Left renal cortex interstitium (tissue), 4 donors: Measurements from ENCODE around the gene CNOT6. TPM values are rescaled to one million over a fixed set of nuclear protein-coding genes. Genes with fewer than 3 reads are reported as not detected.
"Not testable (repeated sequence)": the region's sequence is repeated elsewhere in the genome, so short reads cannot be mapped to it uniquely, and the experiment has no call there.

ENCODE experiments used
- DNase-seq, 4 donors: peaks; one replicate each; pipeline ENCODE4 v3.0.0-alpha.2; 2013; ENCODE audit warnings: low read depth in 4 of 4, low spot score in 2 of 4, missing footprints in 1 of 4
- polyA plus RNA-seq, 4 donors: library from polyadenylated mRNA; unstranded; fragments of 120-200 nt; gene quantifications; one replicate each; pipeline ENCODE4 v1.2.1, GENCODE V29; 2013; ENCODE audit not compliant: insufficient read length in 4 of 4

The CNOT6 gene
- polyA plus RNA-seq = 10 to 100 TPM; 48.8 to 64.7 (median 56.7) TPM

DNA sequence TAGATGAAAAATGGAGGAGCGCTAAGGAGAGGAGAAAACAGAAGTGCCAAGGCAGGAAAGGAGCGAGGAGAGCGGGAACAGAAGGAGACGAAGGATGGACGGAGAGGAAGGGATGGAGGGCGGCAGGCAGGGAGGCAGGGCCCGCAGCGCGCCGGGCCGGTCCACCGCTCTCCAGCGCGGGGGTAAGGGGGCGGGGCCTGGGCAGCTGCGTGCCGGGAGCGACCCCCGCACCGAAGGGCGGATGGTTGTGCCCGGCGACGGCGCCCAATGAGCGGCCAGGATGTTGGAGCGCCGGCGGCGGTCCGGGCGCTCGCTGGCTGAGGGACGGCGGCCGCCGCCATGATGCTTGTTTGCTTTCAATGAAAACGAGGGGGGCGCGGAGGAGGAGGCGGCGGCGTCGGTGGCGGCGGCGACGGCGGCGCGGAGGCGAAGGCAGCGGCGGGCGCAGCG is at the start of gene CNOT6:
Gene CNOT6, plus strand, starts transcription at position 320 of the 450 bp plus-strand sequence. CDS start 34,898 bp downstream, outside the sequence.
- DNase-seq = peak; percentile 68 to 90 (median 88)

DNA sequence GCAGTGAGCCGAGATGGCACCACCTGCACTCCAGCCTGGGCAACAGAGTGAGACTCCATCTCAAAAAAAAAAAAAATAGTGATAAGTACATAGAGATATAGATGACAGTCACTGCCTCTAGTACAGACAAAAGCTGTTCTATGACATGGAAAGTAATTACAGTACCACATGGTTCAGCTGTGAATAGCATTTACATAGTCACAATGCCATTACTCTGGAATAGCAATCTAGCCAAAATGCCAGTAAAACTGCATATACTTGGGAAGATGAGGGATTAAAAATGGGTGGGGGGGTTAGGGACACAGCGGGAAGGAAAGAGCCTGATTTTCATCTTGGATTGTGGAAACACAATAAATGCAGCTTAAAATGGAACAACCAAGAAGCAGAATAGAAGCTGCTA is 39.4 kb upstream of the CNOT6 start:
- no peak for DNase-seq

DNA sequence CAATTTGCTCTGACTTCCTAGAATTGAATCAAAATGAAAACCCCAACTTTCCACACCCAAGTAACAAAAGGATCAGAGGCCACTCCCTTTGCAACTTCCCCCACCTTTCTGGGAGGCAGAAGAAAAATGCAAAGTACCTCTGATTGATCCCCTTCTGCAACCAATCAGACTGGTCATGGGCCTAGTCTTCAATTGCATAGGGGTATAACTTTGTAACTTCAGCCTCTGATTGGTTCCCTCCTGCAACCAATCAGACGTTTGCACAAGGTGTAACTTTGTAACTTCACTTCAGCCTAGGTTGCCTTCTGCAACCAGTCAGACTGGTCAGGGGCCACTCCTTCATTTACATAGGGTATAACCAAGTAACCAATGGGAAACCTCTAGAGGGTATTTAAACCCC is 38.3 kb upstream of the CNOT6 start:
- no peak for DNase-seq

DNA sequence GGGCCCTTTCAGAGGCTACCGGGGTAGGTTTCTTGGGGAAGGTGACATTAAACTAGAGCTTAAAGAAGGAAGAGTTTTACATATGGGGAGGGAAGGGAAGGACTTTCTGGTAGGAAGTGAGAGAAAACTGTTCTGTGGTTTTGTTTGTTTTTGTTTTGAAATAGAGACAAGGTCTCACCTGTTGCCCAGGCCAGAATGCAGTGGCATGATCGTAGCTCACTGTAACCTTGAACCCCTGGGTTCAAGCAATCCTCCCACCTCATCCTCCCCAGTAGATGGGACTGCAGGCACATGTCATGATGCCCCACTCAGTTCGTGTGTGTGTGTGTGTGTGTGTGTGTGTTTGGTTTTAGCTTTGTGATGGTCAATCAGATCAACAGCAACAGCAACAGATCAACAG is 37.4 kb upstream of the CNOT6 start:
- no peak for DNase-seq

DNA sequence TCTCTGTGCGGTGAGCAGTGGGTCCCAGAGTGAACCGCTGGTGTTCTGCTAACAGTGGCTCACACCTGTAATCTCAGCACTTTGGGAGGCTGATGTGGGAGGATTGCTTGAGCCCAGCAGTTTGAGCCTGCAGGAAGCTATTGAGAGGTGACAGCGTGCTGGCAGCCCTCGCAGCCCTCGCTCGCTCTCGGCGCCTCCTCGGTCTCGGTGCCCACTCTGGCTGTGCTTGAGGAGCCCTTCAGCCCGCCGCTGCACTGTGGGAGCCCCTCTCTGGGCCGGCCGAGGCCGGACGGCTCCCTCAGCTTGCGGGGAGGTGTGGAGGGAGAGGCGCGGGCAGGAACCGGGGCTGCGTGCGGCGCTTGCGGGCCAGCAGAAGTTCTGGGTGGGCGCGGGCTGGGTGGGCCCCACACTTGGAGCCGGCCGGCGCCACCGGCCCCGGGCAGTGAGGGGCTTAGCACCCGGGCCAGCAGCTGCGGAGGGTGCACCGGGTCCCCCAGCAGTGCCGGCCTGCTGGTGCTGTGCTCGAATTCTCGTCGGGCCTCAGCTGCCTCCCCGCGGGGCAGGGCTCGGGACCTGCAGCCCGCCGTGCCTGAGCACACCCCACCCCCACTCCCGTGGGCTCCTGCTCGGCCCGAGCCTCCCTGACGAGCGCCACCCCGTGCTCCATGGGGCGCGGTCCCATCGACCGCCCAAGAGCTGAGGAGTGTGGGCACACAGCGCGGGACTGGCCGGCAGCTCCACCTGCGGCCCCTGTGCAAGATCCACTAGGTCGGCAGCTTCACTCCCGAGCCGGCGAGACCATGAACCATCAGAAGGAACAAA is 35.1 kb upstream of the CNOT6 start:
- DNase-seq = not testable (repeated sequence)

DNA sequence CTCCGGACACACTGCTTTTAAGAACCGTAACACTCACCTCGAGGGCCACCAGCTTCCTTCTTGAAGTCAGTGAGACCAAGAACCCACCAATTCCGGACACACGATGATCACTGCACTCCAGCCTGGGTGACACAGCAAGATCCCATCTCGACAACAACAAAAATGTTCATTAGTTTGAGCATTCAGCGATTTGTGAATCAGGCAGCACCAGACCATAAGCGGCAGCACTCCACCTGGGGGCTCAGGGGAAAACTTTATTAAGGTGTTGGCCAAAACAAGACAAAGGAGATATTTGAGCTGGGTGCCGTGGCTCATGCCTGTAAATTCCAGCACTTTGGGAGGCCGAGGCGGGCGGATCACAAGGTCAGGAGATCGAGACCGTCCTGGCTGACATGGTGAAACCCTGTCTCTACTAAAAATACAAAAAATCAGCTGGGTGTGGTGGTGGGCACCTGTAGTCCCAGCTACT is 34.5 kb upstream of the CNOT6 start:
- DNase-seq = not testable (repeated sequence)

DNA sequence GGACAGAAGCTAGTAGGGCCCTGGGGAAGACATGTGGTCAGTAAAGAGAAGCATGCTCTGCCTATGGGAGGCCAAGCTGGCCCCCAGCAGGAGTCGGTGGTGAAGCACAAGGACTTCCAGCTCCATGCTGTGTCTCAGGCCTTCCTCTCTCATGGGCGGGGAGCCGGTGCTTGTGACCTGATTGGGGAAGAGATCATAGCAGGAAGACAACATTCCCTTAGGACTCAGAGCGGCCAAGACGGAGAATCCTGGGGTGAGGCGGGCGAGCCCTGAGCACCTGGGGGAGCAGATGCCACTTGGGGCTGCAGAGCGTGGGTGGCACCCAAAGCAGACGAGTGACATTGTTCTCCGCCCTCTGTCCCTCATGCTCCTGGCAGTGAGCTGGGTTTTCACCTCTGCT is 33.3 kb upstream of the CNOT6 start:
- no peak for DNase-seq

DNA sequence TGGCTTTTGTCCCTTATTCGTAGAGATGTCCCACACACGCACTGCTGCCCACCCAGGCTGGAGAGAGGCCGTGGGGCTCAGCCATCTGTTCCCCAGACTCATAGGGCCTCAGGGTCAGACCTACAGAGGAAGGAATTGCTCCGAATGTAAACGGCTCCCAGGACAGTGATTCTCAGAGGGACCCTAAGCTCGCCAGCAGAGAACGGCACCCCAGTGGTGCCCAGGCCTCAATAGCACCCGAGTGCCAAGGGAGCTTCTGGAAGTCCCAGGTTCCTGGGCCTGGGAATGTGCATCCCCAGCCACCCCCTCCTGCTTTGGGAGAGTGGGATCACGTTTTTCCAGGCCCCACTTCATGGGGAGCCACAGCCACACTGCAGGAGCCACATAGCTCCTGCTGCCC is 32.9 kb upstream of the CNOT6 start:
- no peak for DNase-seq

DNA sequence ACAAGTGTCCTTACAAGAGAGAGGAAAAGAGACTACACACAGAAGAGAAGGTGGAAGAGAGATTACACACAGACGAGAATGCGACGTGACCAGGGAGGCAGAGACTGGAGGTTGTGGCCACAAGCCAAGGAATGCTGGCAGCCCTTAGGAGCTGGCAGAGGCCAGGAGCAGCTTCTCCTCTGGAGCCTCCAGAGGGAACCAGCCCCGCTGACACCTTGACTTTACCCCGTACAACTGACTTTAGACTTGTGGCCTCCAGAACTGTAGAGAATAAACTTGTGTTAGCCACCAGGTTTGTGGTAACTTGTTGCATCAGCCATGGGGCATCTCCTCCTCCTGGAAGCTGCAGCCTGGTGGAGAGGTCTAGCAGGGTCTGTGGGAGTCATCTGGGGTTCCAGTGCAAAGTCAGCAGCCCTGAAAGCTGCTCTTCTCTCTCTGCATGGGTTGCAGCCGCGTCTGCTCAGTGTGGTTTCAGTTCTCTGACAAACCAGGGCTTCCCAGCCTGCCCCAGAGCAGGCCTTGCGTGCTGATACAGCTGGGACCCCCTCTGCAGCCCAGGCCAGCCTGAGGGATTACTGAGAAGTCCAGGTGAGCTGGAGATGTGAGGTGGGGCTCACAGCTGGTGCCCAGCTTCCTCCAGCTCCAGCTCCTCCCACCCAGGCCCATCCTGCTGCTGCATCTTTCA is 30.8 kb upstream of the CNOT6 start:
- no peak for DNase-seq

DNA sequence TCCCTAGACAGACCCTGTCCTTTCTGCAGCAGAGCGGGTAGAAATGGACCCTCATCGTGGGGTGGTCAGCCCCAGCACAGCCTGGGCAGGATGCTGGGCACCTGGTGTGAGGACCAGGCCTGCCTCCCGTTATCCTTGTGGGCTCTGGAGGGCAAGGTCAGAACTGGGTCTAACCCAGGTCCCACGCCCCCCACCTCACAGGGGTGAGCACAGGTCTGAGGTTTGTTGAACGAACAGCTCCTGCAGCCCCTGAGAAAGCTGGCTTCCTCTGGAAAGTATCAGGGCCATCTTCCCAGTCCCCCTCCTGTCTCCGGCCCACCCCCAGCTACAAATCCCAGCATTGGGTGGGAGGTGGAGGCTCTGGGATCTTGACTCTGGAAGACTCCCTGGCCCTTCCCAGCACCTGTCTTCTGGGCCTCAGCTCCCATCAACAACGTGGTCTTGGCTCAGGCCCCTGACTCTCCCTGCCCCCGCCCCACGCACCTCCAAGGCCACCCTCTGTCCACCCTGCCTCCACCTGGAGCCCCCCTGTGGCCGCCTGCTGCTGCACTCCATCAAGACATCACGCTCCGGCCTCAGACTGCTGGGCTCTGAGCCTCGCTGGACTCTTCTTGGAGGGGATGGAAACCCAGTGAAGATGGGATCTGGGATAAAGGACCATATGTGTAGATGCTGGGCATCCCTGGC is 30.1 kb upstream of the CNOT6 start:
- DNase-seq = no peak

DNA sequence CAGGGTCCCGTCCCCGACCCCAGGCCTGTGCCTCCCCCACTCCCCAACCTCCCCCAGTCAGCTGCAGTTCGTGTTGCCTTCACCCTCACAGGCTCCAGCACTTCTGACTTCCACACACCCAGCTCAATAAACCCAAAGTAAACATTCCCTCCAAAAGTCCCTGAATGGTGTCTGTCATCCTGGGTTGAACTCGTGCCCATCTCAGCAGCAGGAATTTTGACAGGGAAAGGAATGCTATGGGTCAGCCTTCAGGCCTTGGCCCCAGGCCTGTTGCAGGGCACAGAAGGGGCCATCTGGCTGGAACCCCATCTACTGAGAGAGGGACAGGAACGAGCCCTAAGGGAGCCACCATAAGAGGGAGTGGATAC is 29.6 kb upstream of the CNOT6 start:
- DNase-seq = no peak

DNA sequence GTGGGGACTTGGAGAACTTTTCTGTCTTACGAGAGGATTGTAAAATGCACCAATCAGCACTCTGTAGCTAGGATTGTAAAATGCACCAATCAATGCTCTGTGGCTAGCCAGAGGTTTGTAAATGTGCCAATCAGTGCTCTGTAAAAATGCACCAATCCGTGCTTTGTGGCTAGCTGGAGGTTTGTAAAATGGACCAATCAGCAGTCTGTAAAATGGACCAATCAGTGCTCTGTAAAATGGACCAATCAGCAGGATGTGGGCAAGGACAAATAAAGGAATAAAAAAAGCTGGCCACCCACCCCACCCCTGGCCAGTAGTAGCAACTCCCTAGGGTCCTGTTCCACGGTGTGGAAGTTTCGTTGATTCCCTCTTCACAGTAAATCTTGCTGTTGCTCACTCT is 29.1 kb upstream of the CNOT6 start:
- not testable (repeated sequence) for DNase-seq

DNA sequence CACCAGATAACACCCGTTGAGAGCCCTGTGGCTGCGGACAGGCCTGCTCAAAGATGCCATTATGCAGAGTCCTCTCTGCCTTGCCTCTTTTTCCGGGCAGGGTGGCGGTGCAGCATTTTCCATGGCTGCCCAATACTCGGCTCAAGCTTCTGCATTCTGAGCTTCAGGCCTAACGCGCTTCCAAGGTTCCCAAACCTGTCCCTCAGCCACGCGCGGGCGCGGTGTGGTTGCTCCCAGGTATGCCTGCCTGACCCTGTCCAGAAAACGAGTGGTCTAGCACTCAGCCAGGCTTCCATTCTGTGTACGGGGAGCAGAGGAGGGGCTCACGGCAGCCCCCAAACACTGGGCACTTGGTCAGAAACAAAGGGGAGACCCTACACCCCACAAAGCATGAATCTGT is 27.9 kb upstream of the CNOT6 start:
- no peak for DNase-seq

DNA sequence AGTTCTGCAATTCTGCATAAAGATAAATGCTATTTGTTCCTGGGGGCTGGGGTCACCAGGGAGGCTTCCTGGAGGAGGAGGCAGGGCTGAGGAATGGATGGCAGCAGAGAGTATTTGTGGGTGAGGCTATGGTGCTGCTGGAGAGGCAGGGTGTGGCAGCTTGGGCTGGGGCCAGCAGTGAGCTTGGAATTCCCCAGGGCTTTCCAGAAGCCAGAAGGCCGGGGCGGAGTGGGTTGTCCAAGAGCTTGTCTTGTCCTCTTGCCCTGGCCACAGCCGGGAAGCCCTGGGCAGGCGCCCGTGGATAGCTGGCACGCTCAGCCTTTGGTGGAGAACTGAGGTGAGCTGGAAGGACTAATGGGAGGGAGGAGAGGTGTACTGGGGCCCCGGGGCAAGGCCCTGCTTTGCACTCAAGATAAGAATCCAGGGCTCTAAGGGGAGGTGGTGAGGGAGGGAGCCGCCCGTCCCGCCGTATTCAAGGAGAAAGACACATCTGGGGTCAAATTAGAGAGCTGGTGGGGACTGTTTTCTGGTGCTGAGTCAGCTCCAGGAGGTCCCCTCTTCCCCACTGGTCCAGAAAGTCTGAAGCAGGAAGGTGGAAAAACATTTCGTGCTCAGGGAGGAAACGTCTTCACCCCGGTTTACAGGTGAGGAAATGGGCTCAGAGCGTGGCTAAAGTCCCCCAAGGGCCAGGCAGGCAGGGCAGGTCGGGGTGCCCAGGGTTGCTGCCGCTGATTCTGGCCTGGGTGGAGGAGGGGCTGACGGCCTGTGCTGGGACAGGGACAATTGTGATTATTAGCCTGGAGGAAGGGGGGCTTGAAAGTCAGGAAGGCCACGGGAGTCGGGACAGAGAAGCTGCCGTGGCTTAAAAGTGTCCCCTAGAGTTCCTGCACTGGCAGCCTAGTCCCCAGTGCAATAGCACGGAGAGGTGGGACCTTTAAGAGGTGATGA is 26.9 kb upstream of the CNOT6 start:
- DNase-seq = no peak

DNA sequence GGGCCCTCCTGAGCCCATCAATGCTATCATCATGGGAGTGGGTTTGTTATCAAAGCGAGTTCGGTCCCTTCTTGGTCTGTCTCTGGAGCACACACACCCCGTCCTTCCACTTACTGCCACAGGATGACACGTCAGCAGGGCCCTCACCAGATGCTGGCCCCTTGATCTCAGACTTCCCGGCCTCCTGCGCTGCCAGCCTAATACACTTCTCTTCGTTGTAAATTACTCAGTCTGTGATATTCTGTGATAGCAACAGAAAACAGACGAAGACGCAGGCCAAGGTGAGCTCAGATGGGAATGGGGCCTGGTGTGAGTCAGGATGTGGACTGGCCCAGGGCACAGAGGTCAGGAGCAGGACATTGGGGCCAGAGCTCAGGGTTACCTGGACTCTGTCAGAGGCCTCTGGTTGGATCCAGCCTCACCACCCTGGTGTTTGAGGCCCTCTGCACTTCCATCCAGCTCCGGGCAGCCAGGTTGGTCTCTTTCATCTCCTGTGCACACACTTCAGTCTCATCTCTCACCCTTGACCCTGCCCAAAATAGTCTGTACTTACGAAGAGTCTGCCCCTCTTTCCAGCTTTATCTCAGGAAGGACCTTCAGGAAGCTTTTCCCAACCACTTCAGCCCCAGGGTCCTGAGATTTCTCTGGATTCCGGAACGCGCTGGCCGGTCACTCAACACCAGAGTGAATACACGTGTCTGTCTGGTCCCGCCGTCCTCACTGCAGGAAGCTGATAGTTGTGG is 26.0 kb upstream of the CNOT6 start:
- no peak for DNase-seq

DNA sequence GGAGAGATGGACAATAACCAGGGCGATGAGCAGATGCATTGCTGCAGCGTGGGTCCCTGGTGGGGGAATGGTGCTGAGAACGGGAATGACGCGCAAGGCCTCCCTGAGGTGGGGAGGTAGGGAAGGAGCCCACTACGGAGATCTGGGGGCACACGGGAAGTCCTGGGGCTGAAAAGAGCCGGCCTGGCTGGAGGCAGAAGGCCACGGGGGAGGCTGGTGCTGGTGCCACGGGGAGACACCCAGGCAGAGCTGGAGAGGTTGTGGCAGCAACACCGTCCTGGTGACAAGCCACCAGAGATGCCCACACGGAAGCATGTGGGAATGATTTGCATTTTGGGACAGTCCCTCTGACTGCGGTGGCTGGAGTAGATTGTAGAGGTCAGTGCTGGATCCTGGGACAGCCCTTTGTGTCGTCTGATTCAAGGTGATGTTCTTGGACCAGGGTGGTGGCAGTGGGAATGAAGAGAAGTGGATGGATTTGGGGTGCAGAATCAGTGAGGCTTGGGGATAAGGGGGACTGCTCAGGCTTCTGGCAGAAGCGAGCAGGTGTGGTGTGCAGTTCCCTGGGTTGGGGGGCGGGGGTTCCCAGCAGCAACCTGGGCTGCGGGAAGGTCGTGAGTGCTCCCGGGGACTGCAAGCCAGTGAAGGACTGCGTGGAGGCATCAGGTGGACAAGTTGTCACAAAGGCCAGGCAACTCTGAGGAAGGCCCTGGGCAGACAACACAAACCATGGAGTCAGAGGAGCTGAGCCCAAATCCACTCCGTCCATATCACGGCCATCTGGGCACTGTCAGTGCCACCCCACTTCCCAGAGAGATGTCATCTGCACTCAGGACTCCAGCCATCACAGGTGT is 25.2 kb upstream of the CNOT6 start:
- no peak for DNase-seq

DNA sequence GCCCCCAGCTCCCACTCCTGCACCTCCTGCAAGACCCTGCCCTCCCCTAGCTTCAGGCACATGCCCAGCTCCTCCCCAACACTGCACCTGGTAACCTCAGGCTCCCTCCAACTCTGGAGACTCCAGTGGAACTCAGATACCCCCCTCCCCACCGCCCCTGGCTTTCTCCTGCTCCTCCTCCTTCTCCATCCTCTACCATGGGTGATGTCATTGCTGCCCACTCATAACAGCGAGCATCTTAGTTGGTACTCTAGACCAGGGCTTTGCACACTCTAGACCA is 24.7 kb upstream of the CNOT6 start:
- DNase-seq = no peak

DNA sequence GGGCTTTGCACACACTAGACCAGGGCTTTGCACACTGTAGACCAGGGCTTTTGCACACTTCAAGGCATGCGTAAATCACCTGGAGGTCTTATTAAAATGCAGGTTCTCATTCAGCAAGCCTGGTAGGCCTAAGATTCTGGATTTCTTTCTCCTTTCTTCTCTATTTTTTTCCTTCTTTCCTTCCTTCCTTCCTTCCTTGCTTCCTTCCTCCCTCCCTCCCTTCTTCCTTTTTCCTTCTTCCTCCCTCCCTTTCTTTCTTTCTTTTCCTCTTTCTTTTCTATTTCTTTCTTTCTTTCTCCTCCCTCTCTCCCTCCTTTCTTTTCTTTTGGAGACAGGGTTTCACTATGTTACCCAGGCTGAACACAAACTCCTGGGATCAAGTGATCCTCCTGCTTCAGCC is 24.3 kb upstream of the CNOT6 start:
- DNase-seq = no peak

DNA sequence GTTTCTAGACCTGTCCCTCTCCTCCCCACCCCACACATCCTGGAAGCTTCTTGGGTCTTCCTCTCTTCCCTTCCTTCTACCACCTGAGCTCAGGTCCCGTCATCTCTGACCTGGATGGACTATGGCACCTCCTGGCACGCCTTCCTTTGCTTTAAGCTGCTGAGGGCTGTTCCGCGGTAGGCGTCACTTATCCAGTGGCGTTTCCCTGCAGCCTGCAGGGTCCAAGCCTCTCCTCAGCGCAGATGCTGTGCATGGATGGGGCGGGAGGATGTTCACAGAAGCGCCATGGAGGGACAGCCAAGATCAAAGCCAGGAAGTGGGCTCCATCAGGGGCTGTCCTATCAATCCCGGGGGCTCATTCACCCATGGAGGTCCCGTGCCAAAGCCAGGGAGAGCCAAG is 23.8 kb upstream of the CNOT6 start:
- no peak for DNase-seq
